IMR-90 (cell line): ENCODE results near the gene CLPTM1L. TPM values are rescaled to one million over a fixed set of nuclear protein-coding genes. Genes with fewer than 3 reads are reported as not detected.

Source experiments
- ATAC-seq: fragments of 200-7000 bp; cut with Tn5 transposase; 2 replicates; pipeline ENCODE4 v1.9.1; 2020; ENCODE audit warnings: low read depth, mild to moderate bottlenecking, moderate library complexity
- BruUV-seq: library from RNA; stranded (reverse); fragments of 400-500 nt; replicated peaks from 2 replicates; lab custom pipeline; 2021; lab: Mats Ljungman, UMichigan
- CTCF ChIA-PET: fragments of 300-600 bp; formaldehyde crosslinking; extraction: SDS; loops from one replicate; lab custom pipeline; 2021; ENCODE audit warnings: antibody characterized with exemption; lab: Yijun Ruan, JAX
- POLR2A ChIA-PET: fragments of 300-600 bp; sonication (Branson Sonifier 250); formaldehyde crosslinking; loops from one replicate; lab custom pipeline; 2022; ENCODE audit warnings: antibody characterized with exemption; ENCODE audit not compliant: unreplicated experiment; lab: Charles Lee
- DNase-seq: peaks from one replicate; pipeline ENCODE4 v3.0.0; 2013
- H2AFZ ChIP-seq: replicated peaks from 2 replicates; pipeline ENCODE3; 2013; ENCODE audit warnings: low read length, mild to moderate bottlenecking; ENCODE audit not compliant: poor library complexity
- H2AK5ac ChIP-seq: 2 replicates; pipeline ENCODE4 v1.6.1; 2013; ENCODE audit warnings: low read depth, low read length, inconsistent platforms
- H2AK9ac ChIP-seq: replicated peaks from 2 replicates; pipeline ENCODE3; 2013; ENCODE audit warnings: mild to moderate bottlenecking, low read depth, low read length, moderate library complexity; ENCODE audit not compliant: poor library complexity
- H2BK120ac ChIP-seq: 2 replicates; pipeline ENCODE4 v1.6.1; 2013; ENCODE audit warnings: low read depth, low read length, inconsistent platforms
- H2BK15ac ChIP-seq: 3 replicates; pipeline ENCODE4 v1.6.1; 2013; ENCODE audit warnings: low read depth, low read length, inconsistent platforms
- H2BK20ac ChIP-seq: 2 replicates; pipeline ENCODE4 v1.6.1; 2013; ENCODE audit warnings: low read depth, mild to moderate bottlenecking, inconsistent platforms, low read length, moderate library complexity
- H2BK5ac ChIP-seq: 2 replicates; pipeline ENCODE4 v1.6.1; 2013; ENCODE audit warnings: mild to moderate bottlenecking, low read depth, low read length, inconsistent platforms; ENCODE audit not compliant: poor library complexity, severe bottlenecking
- H3K14ac ChIP-seq: replicated peaks from 2 replicates; pipeline ENCODE4 v1.6.1; 2013; ENCODE audit warnings: low read depth, low read length, inconsistent platforms
- H3K18ac ChIP-seq: 2 replicates; pipeline ENCODE4 v1.6.1; 2013; ENCODE audit warnings: low read depth, low read length, control low read depth
- H3K23ac ChIP-seq: 2 replicates; pipeline ENCODE4 v1.6.1; 2013; ENCODE audit warnings: low read depth, low read length, inconsistent platforms
- H3K27ac ChIP-seq: 2 replicates; pipeline ENCODE4 v1.5.1; 2013; ENCODE audit warnings: mild to moderate bottlenecking, control low read depth, low read length; ENCODE audit not compliant: insufficient read depth
- H3K27me3 ChIP-seq: 2 replicates; pipeline ENCODE4 v1.6.1; 2013; ENCODE audit warnings: low read length; ENCODE audit not compliant: control insufficient read depth, insufficient read depth
- H3K36me3 ChIP-seq: 2 replicates; pipeline ENCODE4 v1.6.1; 2013; ENCODE audit warnings: low read length, mixed read lengths; ENCODE audit not compliant: control insufficient read depth, insufficient read depth
- H3K4ac ChIP-seq: 2 replicates; pipeline ENCODE4 v1.6.1; 2013; ENCODE audit warnings: low read depth, low read length, inconsistent platforms
- H3K4me1 ChIP-seq: 2 replicates; pipeline ENCODE4 v1.6.1; 2013; ENCODE audit warnings: low read length, mixed read lengths; ENCODE audit not compliant: control insufficient read depth, insufficient read depth
- H3K4me2 ChIP-seq: 2 replicates; pipeline ENCODE4 v1.6.1; 2013; ENCODE audit warnings: low read depth, mild to moderate bottlenecking, control low read depth, low read length, moderate library complexity
- H3K4me3 ChIP-seq: 2 replicates; pipeline ENCODE4 v1.5.1; 2013; ENCODE audit warnings: low read depth, mild to moderate bottlenecking, control low read depth, low read length, moderate library complexity; ENCODE audit not compliant: insufficient read depth
- H3K56ac ChIP-seq: 2 replicates; pipeline ENCODE4 v1.6.1; 2013; ENCODE audit warnings: low read length, inconsistent platforms; ENCODE audit not compliant: insufficient read depth; ENCODE audit errors: extremely low read depth
- H3K79me1 ChIP-seq, 2 experiments: 2 replicates each; pipeline ENCODE4 v1.6.1; 2013; ENCODE audit warnings: low read length in 2 of 2, inconsistent platforms in 1 of 2, low read depth in 1 of 2
- H3K9ac ChIP-seq: 2 replicates; pipeline ENCODE4 v1.6.1; 2013; ENCODE audit warnings: low read depth, low read length, control low read depth
- H3K9me1 ChIP-seq: 2 replicates; pipeline ENCODE4 v1.6.1; 2013; ENCODE audit warnings: low read length, inconsistent platforms; ENCODE audit not compliant: insufficient read depth
- H3K9me3 ChIP-seq: 2 replicates; pipeline ENCODE4 v1.6.1; 2013; ENCODE audit warnings: low read length; ENCODE audit not compliant: control insufficient read depth, insufficient read depth
- H4K20me1 ChIP-seq: 2 replicates; pipeline ENCODE4 v1.6.1; 2013; ENCODE audit warnings: low read length, inconsistent platforms; ENCODE audit not compliant: insufficient read depth
- H4K5ac ChIP-seq: 2 replicates; pipeline ENCODE4 v1.6.1; 2013; ENCODE audit warnings: mild to moderate bottlenecking, low read depth, low read length, control low read depth
- H4K8ac ChIP-seq, 2 experiments: 2 replicates each; pipeline ENCODE4 v1.6.1; 2013; ENCODE audit warnings: low read depth in 2 of 2, low read length in 2 of 2, control low read depth in 1 of 2, inconsistent platforms in 1 of 2
- H4K91ac ChIP-seq: 2 replicates; pipeline ENCODE4 v1.6.1; 2013; ENCODE audit warnings: low read depth, low read length, inconsistent platforms; ENCODE audit not compliant: insufficient read depth
- CEBPB ChIP-seq: IDR thresholded peaks from 2 replicates; pipeline ENCODE4 v1.6.1; 2012; ENCODE audit warnings: low read depth, low read length, improper control_type of control experiment
- FOS ChIP-seq: fragments of 150-350 bp; IDR thresholded peaks from 2 replicates; pipeline ENCODE4 v1.6.1; 2016; ENCODE audit warnings: low read depth, low read length
- WGBS, 2 experiments: methylation state at CpG; one replicate each; pipeline versions ENCODE4 v1.1.5 to v1.1.7; 2013; ENCODE audit warnings: missing lambda C conversion rate in 2 of 2; ENCODE audit not compliant: insufficient read length in 1 of 2; ENCODE audit errors: extremely low coverage in 2 of 2; 5-methylcytosine and 5-hydroxymethylcytosine counted together
- dilution Hi-C: fragments of 300-500 bp; cut with HindIII; formaldehyde crosslinking; loops from one replicate; pipeline ENCODE4 v1.14.3; 2018; ENCODE audit warnings: low sequenced_read_pairs; ENCODE audit not compliant: unreplicated experiment
- in situ Hi-C: fragments of 300-500 bp; cut with MboI; formaldehyde crosslinking; loops from 3 replicates; pipeline ENCODE4 v1.14.3; 2019; ENCODE audit warnings: low sequenced_read_pairs, inconsistent platforms, mixed read lengths
- intact Hi-C: fragments of 100-400 bp; cut with micrococcal nuclease; formaldehyde crosslinking; loops from 2 replicates; pipeline ENCODE4 v1.10.0; 2022
- polyA plus RNA-seq, 3 experiments: library from polyadenylated mRNA; depleted of rRNA; stranded (reverse); fragments of >200 nt; gene quantifications; 2 replicates each; pipeline ENCODE4 v1.2.3, GENCODE V29; 2012; ENCODE audit warnings: low replicate concordance in 1 of 3
- total RNA-seq: library from RNA; depleted of rRNA; stranded (reverse); fragments of >200 nt; gene quantifications from 2 replicates; pipeline ENCODE4 v1.2.3, GENCODE V29; 2012

CLPTM1L gene
- total and polyA plus RNA-seq, 2 of the 4 experiments (the other 2 are of a cell fraction), result 114 to 137 TPM

- Histone ChIP-seq H3K36me3 (no peaks in the 10 kb centered on the region), H4K20me1 (no peaks in the 10 kb centered on the region), H2BK15ac (no peak overlapping the region), H3K79me1 (no peaks in the 10 kb centered on the region), H3K9ac (no peak overlapping the region), H2BK5ac (no peak overlapping the region), H3K4me2 (no peak overlapping the region), H3K4me3 (no peak overlapping the region), H4K5ac (no peak overlapping the region), H2BK120ac (no peak overlapping the region), H3K9me1 (no peaks in the 10 kb centered on the region), H3K27ac (no peak overlapping the region), H2AK5ac (no peak overlapping the region), H2AK9ac (no peak overlapping the region), H3K4ac (no peak overlapping the region), H3K4me1 (no peaks in the 10 kb centered on the region), H3K14ac (no peak overlapping the region), H4K91ac (no peak overlapping the region), H2BK20ac (no peak overlapping the region), H3K18ac (no peak overlapping the region), H4K8ac (no peak overlapping the region), H3K56ac (no peak overlapping the region), H3K27me3 (peaks cover 28% of the 10 kb centered on the region), H3K23ac (no peak overlapping the region), H2AFZ (no peak overlapping the region), H3K9me3 (no peaks in the 10 kb centered on the region)
- no TSS peak for BruUV-seq
- 59% methylated on average over 8 of the region's 19 CpGs; no CpG with 5 or more reads in 1 of the 2 experiments for WGBS, 2 experiments
- ATAC-seq, result no peak
- ChIA-PET CTCF (no interaction called here), POLR2A (no interaction called here)
- intact Hi-C loops, result no loop called here
- TF ChIP-seq CEBPB (no peak), FOS (no peak)
- in situ Hi-C loops, result no loop called here
- dilution Hi-C loops, result no loop called here
- DNase-seq, result no peak
Measured at GRCh38 chr5:1298067-1298551, 46.8 kb downstream of the CLPTM1L start.
